HepG2 (cell line): ENCODE measurements around the gene ARID5B. TPM values are rescaled to one million over a fixed set of nuclear protein-coding genes. Genes with fewer than 3 reads are reported as not detected.

Source experiments
- FOXA1 ChIP-seq, 2 experiments: fragments of 450-650 bp in 1 of 2; sonication (generic) in 1 of 2; formaldehyde crosslinking in 1 of 2; IDR thresholded peaks; 2 replicates each; pipeline versions ENCODE4 v1.4.0 to v1.6.1; 2016 to 2020; ENCODE audit warnings: missing genetic modification reagents in 1 of 2
- KMT2B ChIP-seq: IDR thresholded peaks from 2 replicates; pipeline ENCODE4 v1.6.1; 2016; ENCODE audit warnings: missing genetic modification reagents, missing compliant biosample characterization
- PAXIP1 ChIP-seq: sonication (generic); formaldehyde crosslinking; conservative IDR thresholded peaks from 2 replicates; pipeline ENCODE4 v1.4.0; 2020; ENCODE audit warnings: mild to moderate bottlenecking, missing genetic modification reagents, moderate library complexity
- SP1 ChIP-seq, 2 experiments: fragments of 450-650 bp in 1 of 2; sonication (generic) in 1 of 2; formaldehyde crosslinking in 1 of 2; IDR thresholded peaks; 2 replicates each; pipeline versions ENCODE4 v1.4.0 to v1.6.1; 2016 to 2020; ENCODE audit warnings: missing genetic modification reagents in 1 of 2
- SP5 ChIP-seq: IDR thresholded peaks from 2 replicates; pipeline ENCODE4 v1.6.1; 2016; ENCODE audit warnings: low read depth, borderline replicate concordance
- TBX2 ChIP-seq: sonication (generic); formaldehyde crosslinking; IDR thresholded peaks from 2 replicates; pipeline ENCODE4 v1.5.0; 2020; ENCODE audit warnings: missing genetic modification reagents, mild to moderate bottlenecking, borderline replicate concordance
- YEATS4 ChIP-seq: sonication (generic); formaldehyde crosslinking; IDR thresholded peaks from 2 replicates; pipeline ENCODE4 v1.4.0; 2020; ENCODE audit warnings: missing genetic modification reagents, borderline replicate concordance
- ZC3H4 ChIP-seq: sonication (generic); formaldehyde crosslinking; IDR thresholded peaks from 2 replicates; pipeline ENCODE4 v1.4.0; 2020; ENCODE audit warnings: missing genetic modification reagents, borderline replicate concordance
- ZEB1 ChIP-seq: IDR thresholded peaks from 2 replicates; pipeline ENCODE4 v1.6.1; 2012; ENCODE audit warnings: mild to moderate bottlenecking, low read depth, inconsistent platforms; ENCODE audit not compliant: insufficient replicate concordance
- ZFP90 ChIP-seq: sonication (generic); formaldehyde crosslinking; IDR thresholded peaks from 2 replicates; pipeline ENCODE4 v1.8.0; 2022; ENCODE audit warnings: missing genetic modification reagents, mild to moderate bottlenecking, inconsistent platforms, borderline replicate concordance
- ZNF160 ChIP-seq: sonication (generic); formaldehyde crosslinking; IDR thresholded peaks from 2 replicates; pipeline ENCODE4 v1.8.0; 2022; ENCODE audit warnings: mild to moderate bottlenecking, inconsistent platforms, missing genetic modification reagents
- ZNF383 ChIP-seq: sonication (generic); formaldehyde crosslinking; IDR thresholded peaks from 2 replicates; pipeline ENCODE4 v1.4.0; 2020; ENCODE audit warnings: missing genetic modification reagents, mild to moderate bottlenecking, borderline replicate concordance
- ZNF768 ChIP-seq: sonication (generic); formaldehyde crosslinking; IDR thresholded peaks from 2 replicates; pipeline ENCODE4 v1.4.0; 2020; ENCODE audit warnings: missing genetic modification reagents
- polyA plus RNA-seq, 8 experiments: library from polyadenylated mRNA; depleted of rRNA in 3 of 8; stranded (reverse) in 7 of 8; unstranded in 1 of 8; fragments of >200 nt; fragmentation: Illumina TruSeq in 4 of 8; extraction: Trizol in 4 of 8; gene quantifications; 2 replicates each; pipeline versions ENCODE4 v1.2.1 to v1.2.3, GENCODE V29; 2011 to 2016; ENCODE audit warnings: low read depth in 4 of 8, missing spikeins in 1 of 8, mixed read lengths in 1 of 8; ENCODE audit not compliant: insufficient read depth in 1 of 8
- total RNA-seq, 5 experiments: library from RNA; depleted of rRNA; stranded (reverse); fragments of >200 nt; fragmentation: Illumina TruSeq; extraction: Trizol; gene quantifications; 2 replicates each; pipeline ENCODE4 v1.2.3, GENCODE V29; 2016; ENCODE audit warnings: low read depth in 1 of 5
- TF ChIP-seq, protein P1 (sequence below): sonication (generic); formaldehyde crosslinking; IDR thresholded peaks from 2 replicates; pipeline ENCODE4 v1.9.0; 2022; ENCODE audit warnings: low read depth, missing genetic modification reagents
- TF ChIP-seq, protein P2 (sequence below): sonication (generic); formaldehyde crosslinking; IDR thresholded peaks from 2 replicates; pipeline ENCODE4 v1.5.0; 2020; ENCODE audit warnings: mild to moderate bottlenecking, missing genetic modification reagents, borderline replicate concordance
- TF ChIP-seq, protein P3 (sequence below): IDR thresholded peaks from 2 replicates; pipeline ENCODE4 v1.6.1; 2016; ENCODE audit warnings: mild to moderate bottlenecking, missing biosample characterization, missing genetic modification reagents
- TF ChIP-seq, protein P4 (sequence below): conservative IDR thresholded peaks from 2 replicates; pipeline ENCODE4 v1.6.1; 2018; ENCODE audit warnings: missing genetic modification reagents

ARID5B gene
- total and polyA plus RNA-seq, 2 of the 13 experiments (the other 11 are each of a cell fraction or from before 2014, with no cell fraction given), result 6.2 to 21.1 TPM

DNA sequence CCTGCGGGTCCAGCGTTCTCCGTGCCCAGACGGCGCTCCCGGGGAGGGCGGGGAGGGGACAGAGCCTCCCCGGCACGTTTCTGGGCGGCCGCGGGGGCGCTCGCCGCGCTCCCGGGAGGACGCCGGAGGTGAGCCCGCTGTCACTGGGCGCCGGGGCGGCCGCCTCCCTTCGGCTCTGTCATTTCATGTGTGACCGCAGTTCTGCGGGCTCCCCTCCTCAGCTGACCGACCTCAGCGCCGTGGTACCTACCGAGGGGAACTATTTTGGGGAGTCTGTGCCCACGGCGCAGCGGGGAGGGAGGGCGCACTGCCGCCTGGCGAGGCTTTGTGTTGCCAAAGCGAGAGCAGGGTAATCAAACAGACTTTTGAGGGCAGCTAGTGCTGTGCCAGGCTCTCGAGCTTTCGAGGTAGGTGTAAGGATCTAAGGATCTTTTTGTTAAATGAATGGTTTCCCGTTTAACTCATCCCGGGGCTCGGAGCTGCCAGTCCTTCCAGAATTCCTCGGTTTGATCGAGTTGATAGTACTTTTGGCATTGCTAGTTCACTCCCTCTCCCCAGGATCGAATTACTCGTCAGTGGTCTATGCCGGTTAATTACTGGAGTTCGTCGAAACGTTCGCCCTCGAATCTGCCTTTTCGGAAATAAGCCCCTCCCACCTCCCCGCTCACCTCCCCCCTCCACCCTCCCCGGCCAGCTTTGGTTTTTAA is 1.9 kb downstream of the ARID5B start (continued):
- no peak for TF ChIP-seq PAXIP1 (CRISPR knock-in tag)
- 0 out of 2 replicates have a peak, but pooled peaks have one; percentile 25 for TF ChIP-seq SP5 (CRISPR knock-in tag)
- TF ChIP-seq, protein P1, sequence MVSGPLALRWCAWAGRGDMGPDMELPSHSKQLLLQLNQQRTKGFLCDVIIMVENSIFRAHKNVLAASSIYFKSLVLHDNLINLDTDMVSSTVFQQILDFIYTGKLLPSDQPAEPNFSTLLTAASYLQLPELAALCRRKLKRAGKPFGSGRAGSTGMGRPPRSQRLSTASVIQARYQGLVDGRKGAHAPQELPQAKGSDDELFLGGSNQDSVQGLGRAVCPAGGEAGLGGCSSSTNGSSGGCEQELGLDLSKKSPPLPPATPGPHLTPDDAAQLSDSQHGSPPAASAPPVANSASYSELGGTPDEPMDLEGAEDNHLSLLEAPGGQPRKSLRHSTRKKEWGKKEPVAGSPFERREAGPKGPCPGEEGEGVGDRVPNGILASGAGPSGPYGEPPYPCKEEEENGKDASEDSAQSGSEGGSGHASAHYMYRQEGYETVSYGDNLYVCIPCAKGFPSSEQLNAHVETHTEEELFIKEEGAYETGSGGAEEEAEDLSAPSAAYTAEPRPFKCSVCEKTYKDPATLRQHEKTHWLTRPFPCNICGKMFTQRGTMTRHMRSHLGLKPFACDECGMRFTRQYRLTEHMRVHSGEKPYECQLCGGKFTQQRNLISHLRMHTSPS, result 0 out of 2 replicates have a peak, but pooled peaks have one; percentile 23
- no peak for TF ChIP-seq ZFP90 (CRISPR knock-in tag)
- no peak for TF ChIP-seq FOXA1 (IDR thresholded peaks at IDR 0.05)
- TF ChIP-seq FOXA1 (CRISPR knock-in tag; IDR thresholded peaks at IDR 0.05), result peak; percentile 12; the same call in 1 of the 2 replicates
- TF ChIP-seq, protein P2, sequence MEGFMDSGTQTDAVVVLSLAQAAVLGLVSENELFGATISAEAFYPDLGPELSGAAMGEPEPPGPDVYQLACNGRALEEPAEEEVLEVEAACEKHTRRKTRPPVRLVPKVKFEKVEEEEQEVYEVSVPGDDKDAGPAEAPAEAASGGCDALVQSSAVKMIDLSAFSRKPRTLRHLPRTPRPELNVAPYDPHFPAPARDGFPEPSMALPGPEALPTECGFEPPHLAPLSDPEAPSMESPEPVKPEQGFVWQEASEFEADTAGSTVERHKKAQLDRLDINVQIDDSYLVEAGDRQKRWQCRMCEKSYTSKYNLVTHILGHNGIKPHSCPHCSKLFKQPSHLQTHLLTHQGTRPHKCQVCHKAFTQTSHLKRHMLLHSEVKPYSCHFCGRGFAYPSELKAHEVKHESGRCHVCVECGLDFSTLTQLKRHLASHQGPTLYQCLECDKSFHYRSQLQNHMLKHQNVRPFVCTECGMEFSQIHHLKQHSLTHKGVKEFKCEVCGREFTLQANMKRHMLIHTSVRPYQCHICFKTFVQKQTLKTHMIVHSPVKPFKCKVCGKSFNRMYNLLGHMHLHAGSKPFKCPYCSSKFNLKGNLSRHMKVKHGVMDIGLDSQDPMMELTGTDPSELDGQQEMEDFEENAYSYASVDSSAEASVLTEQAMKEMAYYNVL (CRISPR knock-in tag), result no peak
- TF ChIP-seq SP1 (IDR thresholded peaks at IDR 0.05), result no peak
- peak; percentile 53 for TF ChIP-seq SP1 (CRISPR knock-in tag; IDR thresholded peaks at IDR 0.05)
- peak; percentile 53; the same call in 1 of the 2 replicates for TF ChIP-seq ZC3H4
- TF ChIP-seq, protein P3, sequence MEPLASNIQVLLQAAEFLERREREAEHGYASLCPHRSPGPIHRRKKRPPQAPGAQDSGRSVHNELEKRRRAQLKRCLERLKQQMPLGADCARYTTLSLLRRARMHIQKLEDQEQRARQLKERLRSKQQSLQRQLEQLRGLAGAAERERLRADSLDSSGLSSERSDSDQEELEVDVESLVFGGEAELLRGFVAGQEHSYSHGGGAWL (CRISPR knock-in tag), result peak; percentile 78
- TF ChIP-seq TBX2 (CRISPR knock-in tag), result peak; percentile 31; the same call in 1 of the 2 replicates
- no peak for TF ChIP-seq ZNF383
- TF ChIP-seq ZNF768 (CRISPR knock-in tag), result peak; percentile 66; the same call in 1 of the 2 replicates
- TF ChIP-seq ZNF160 (CRISPR knock-in tag), result 0 out of 2 replicates have a peak, but pooled peaks have one; percentile 64
- peak; percentile 23 for TF ChIP-seq ZEB1
- peak; percentile 78; the same call in 1 of the 2 replicates for TF ChIP-seq YEATS4 (CRISPR knock-in tag)
- TF ChIP-seq, protein P4, sequence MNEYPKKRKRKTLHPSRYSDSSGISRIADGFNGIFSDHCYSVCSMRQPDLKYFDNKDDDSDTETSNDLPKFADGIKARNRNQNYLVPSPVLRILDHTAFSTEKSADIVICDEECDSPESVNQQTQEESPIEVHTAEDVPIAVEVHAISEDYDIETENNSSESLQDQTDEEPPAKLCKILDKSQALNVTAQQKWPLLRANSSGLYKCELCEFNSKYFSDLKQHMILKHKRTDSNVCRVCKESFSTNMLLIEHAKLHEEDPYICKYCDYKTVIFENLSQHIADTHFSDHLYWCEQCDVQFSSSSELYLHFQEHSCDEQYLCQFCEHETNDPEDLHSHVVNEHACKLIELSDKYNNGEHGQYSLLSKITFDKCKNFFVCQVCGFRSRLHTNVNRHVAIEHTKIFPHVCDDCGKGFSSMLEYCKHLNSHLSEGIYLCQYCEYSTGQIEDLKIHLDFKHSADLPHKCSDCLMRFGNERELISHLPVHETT, result 0 out of 2 replicates have a peak, but pooled peaks have one; percentile 19
- TF ChIP-seq KMT2B (CRISPR knock-in tag), result peak; percentile 41; the same call in 1 of the 2 replicates
